ENCODE results near the gene RPS15. TPM values are rescaled to one million over a fixed set of nuclear protein-coding genes. Genes with fewer than 3 reads are reported as not detected.

Gene RPS15
- total RNA-seq, 2 experiments from 2014 or later = 1,158 to 1,387 TPM

DNA sequence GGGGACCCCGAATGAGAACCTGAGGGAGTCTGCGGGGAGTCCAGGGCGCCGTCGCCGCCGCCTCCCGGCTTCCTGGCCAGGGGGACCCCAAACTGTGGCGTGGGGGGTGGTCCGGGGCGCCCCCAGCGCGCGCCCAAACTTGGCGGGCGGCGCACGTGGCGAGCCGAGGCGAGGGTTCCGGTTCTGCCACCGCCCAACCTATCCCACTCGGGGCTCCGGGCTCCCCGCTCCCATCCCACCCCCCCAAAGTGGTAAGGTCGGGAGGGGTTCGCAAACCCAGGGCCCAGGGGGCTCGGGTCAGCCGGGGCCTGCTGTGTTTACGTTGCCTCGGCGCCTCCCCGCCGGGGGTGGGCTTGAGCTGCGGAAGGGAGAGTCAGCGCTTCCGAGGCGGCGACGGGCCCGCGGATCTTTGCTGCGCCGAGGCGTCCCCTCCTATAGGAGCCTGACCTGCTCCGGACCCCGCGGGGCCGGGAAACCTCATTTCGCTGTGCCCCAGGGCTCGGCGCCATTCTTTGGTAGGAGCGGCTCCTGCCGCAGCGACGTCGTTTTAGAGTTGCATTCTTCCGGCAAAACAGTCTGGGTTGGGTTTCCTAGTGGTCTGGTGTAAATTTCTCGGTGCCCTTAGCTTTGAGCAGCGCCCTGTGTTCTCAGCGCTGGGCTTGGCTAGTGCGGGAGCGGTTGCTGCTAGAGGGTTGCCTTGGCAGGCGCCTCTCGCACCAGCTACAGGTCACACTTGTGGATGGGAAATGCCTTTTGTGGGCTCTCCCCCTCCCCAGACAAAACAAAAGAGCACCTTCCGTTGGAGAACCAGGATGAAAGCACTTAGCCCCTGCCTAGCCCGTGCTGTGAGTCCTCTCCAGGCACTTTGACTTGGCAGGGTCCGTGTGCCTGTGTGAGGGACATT is 29.6 kb upstream of the RPS15 start:
- H3K36me3 Mint-ChIP-seq (ENCODE audit: low read depth) = peaks cover 24% of the 10 kb centered on the region
- H3K9me3 Mint-ChIP-seq = no peaks in the 10 kb centered on the region
- peak; percentile 65 for DNase-seq
- ChIA-PET POLR2A (interaction anchor here (1.0 kb wide), 1 partner anchor 29 kb away, joined by 3 read pairs; no protein-coding TSS in a partner anchor), CTCF (interaction anchor here (0.5 to 1.5 kb wide), 3 partner anchors 25 to 1972 kb away, joined by 3 to 5 read pairs (median 4); partner anchors contain the start of gene NDUFS7)
- peak overlapping the region; percentile 92 for H3K4me3 Mint-ChIP-seq
- no peaks in the 10 kb centered on the region for H3K27me3 Mint-ChIP-seq
- peaks cover 46% of the 10 kb centered on the region for H3K4me1 Mint-ChIP-seq
- H3K27ac Mint-ChIP-seq = peak overlapping the region; percentile 94

GRCh38 chr19:1409204-1410005 is 28.8 kb upstream of the RPS15 start:
- H3K9me3 Mint-ChIP-seq = no peaks in the 10 kb centered on the region
- H3K4me1 Mint-ChIP-seq = peaks cover 46% of the 10 kb centered on the region

GRCh38 chr19:1410136-1410786 is 27.9 kb upstream of the RPS15 start:
- peak overlapping the region; percentile 76 for H3K27ac Mint-ChIP-seq
- ChIA-PET POLR2A (no interaction called here), CTCF (interaction anchor here (1.5 kb wide), 2 partner anchors 27 kb away, joined by 3 to 4 read pairs; partner anchors contain the start of gene NDUFS7)
- H3K36me3 Mint-ChIP-seq (ENCODE audit: low read depth) = peaks cover 26% of the 10 kb centered on the region
- H3K27me3 Mint-ChIP-seq = no peaks in the 10 kb centered on the region
- H3K9me3 Mint-ChIP-seq = no peaks in the 10 kb centered on the region
- peak overlapping the region; percentile 92 for H3K4me3 Mint-ChIP-seq
- no peak for DNase-seq
- peaks cover 51% of the 10 kb centered on the region for H3K4me1 Mint-ChIP-seq

More at GRCh38 chr19:1409204-1410005, 28.8 kb upstream of the RPS15 start:
- Mint-ChIP-seq H3K4me3 (peak overlapping the region; percentile 92), H3K27ac (peak overlapping the region; percentile 94), H3K27me3 (no peaks in the 10 kb centered on the region), H3K36me3 (ENCODE audit: low read depth) (peaks cover 24% of the 10 kb centered on the region)
- DNase-seq = no peak
- POLR2A ChIA-PET = interaction anchor here (0.6 to 1.0 kb wide), 2 partner anchors 23 to 28 kb away, joined by 3 read pairs; no protein-coding TSS in a partner anchor
- CTCF ChIA-PET = interaction anchor here (1.5 kb wide), 2 partner anchors 26 to 28 kb away, joined by 3 to 4 read pairs; partner anchors contain the start of gene NDUFS7

- Mint-ChIP-seq H3K27me3 (no peaks in the 10 kb centered on the region), H3K36me3 (ENCODE audit: low read depth) (peaks cover 26% of the 10 kb centered on the region), H3K4me1 (peaks cover 56% of the 10 kb centered on the region), H3K4me3 (peak overlapping the region; percentile 55), H3K27ac (peak overlapping the region; percentile 76), H3K9me3 (no peaks in the 10 kb centered on the region)
- ChIA-PET CTCF (no interaction called here), POLR2A (no interaction called here)
- DNase-seq = no peak
Measured at GRCh38 chr19:1410789-1411188, 27.4 kb upstream of the RPS15 start.

GRCh38 chr19:1411255-1412191 is 26.7 kb upstream of the RPS15 start:
- Mint-ChIP-seq H3K36me3 (ENCODE audit: low read depth) (peaks cover 26% of the 10 kb centered on the region), H3K27me3 (no peaks in the 10 kb centered on the region), H3K9me3 (no peaks in the 10 kb centered on the region), H3K4me1 (peaks cover 53% of the 10 kb centered on the region), H3K4me3 (peak overlapping the region; percentile 25), H3K27ac (peak overlapping the region; percentile 81)
- peak; percentile 35 for DNase-seq
- CTCF ChIA-PET = interaction anchor here (0.9 kb wide), 1 partner anchor 9 kb away, joined by 3 read pairs; no protein-coding TSS in a partner anchor
- POLR2A ChIA-PET = no interaction called here

- CTCF ChIA-PET = interaction anchor here (0.6 to 1.4 kb wide), 3 partner anchors 8 to 334 kb away, joined by 3 to 4 read pairs (median 3); no protein-coding TSS in a partner anchor
- no peak for DNase-seq
- no peaks in the 10 kb centered on the region for H3K27me3 Mint-ChIP-seq
- POLR2A ChIA-PET = no interaction called here
- peaks cover 30% of the 10 kb centered on the region for H3K36me3 Mint-ChIP-seq (ENCODE audit: low read depth)
- no peaks in the 10 kb centered on the region for H3K9me3 Mint-ChIP-seq
- peaks cover 48% of the 10 kb centered on the region for H3K4me1 Mint-ChIP-seq
- H3K4me3 Mint-ChIP-seq = no peak overlapping the region
- H3K27ac Mint-ChIP-seq = peak overlapping the region; percentile 81
Measured at GRCh38 chr19:1412323-1412923, 25.8 kb upstream of the RPS15 start.

DNA sequence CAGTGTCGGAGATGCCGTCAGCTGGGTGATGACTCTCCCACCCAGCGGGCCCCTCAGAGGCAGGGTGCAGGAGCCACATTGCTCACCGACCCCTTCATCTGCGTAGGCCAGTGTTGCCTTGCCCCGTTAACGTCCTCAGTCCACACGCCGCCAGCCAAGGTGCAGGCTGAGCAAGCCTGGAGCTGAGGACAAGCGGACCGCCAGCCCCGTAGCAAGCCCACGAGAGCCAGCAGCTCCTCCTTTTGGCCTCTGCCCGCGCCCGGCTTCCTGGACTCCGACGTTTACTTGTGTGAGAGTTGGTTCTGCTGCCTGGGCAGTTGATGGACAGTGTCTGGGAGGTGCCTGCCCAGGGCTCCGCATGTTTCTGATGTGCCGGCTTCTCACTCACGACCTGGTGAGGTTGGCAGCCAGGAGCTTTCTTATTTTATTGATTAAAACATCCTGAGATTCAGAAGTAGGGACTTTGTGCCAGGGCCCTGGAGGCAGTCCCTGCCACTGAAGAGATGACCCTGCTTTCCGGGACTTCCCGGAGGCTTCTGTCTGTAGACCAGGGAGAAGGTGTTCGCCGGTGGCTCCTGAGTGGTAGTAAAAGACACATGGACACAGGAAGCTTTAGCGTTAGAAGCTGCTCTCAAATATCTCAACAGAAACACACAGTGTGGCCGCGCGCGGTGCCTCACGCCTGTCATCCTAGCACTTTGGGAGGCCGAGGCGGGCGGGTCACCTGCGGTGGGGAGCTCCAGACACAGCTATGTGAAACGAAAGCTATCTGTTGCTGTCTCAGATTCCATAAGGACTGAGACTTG is 25.0 kb upstream of the RPS15 start:
- H3K36me3 Mint-ChIP-seq (ENCODE audit: low read depth) = peaks cover 33% of the 10 kb centered on the region
- POLR2A ChIA-PET = no interaction called here
- H3K4me1 Mint-ChIP-seq = peaks cover 48% of the 10 kb centered on the region
- H3K4me3 Mint-ChIP-seq = no peak overlapping the region
- no peak for DNase-seq
- H3K27ac Mint-ChIP-seq = peak overlapping the region; percentile 13
- H3K27me3 Mint-ChIP-seq = no peaks in the 10 kb centered on the region
- no peaks in the 10 kb centered on the region for H3K9me3 Mint-ChIP-seq
- CTCF ChIA-PET = interaction anchor here (0.6 to 1.4 kb wide), 3 partner anchors 31 to 569 kb away, joined by 3 to 4 read pairs (median 4); no protein-coding TSS in a partner anchor

DNA sequence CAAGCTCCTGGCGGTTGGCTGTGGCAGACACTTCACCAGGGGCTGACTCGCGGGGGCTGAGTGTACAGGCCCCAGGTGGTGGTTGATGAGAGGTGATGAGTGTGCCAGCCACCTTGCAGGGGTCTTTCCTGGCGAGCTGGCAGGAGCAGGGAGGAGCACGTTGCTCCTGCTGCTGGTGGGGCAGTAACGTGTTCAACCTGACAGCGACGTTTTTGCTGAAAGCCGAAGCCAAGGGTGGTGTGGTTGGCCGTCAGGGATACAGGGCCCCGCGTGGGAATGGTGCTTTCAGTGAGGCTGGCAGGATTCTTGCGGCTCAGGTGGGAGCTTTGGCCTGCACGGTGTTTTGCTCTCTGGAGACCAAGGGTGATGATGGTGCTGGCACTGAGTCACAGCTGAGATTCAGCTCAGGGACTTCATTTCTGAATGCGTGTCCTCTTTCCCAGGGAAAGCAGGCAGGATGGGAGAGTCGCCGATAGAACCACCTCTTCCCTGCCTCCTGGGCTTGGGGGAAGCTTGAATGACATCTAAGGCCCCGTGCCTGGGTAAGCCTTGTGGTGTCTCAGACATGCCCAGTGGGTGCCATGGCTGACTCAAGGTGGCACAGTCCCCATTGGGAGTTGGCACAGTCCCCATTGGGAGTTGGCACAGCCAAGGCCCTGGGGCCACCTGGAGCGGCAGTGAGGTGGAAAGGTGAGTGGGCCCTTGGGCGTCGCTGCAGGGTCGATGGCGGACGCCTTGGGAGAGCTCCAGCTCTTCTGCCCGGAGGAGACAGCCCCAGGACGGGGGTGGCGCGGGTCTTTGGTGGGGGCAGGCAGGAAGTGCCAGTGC is 22.0 kb upstream of the RPS15 start:
- Mint-ChIP-seq H3K27me3 (no peaks in the 10 kb centered on the region), H3K4me3 (no peak overlapping the region), H3K36me3 (ENCODE audit: low read depth) (peaks cover 27% of the 10 kb centered on the region), H3K9me3 (no peaks in the 10 kb centered on the region), H3K27ac (no peak overlapping the region), H3K4me1 (peaks cover 25% of the 10 kb centered on the region)
- ChIA-PET CTCF (interaction anchor here (1.1 to 1.5 kb wide), 2 partner anchors 24 to 36 kb away, joined by 3 to 4 read pairs; no protein-coding TSS in a partner anchor), POLR2A (no interaction called here)
- DNase-seq = no peak

- no peaks in the 10 kb centered on the region for H3K9me3 Mint-ChIP-seq
- no peak for DNase-seq
- no peak overlapping the region for H3K27ac Mint-ChIP-seq
- H3K4me3 Mint-ChIP-seq = no peak overlapping the region
- no peaks in the 10 kb centered on the region for H3K27me3 Mint-ChIP-seq
- H3K4me1 Mint-ChIP-seq = peaks cover 17% of the 10 kb centered on the region
- H3K36me3 Mint-ChIP-seq (ENCODE audit: low read depth) = peaks cover 23% of the 10 kb centered on the region
- ChIA-PET POLR2A (no interaction called here), CTCF (interaction anchor here (1.5 kb wide), 1 partner anchor 23 kb away, joined by 4 read pairs; no protein-coding TSS in a partner anchor)
Measured at GRCh38 chr19:1417145-1417544, 21.1 kb upstream of the RPS15 start.

Data from activated CD4-positive, alpha-beta T cell treated with anti-CD3 and anti-CD28 coated beads, Interleukin-2, amount 10 ng/mL, durations not matched to agents 7 days and 5 days (primary cell).